AG09319 (cell line): ENCODE measurements around the gene PPM1A.
"Not testable (repeated sequence)": the region's sequence is repeated elsewhere in the genome, so short reads cannot be mapped to it uniquely, and the experiment has no call there.

Source experiments
- DNase-seq: peaks from one replicate; pipeline ENCODE4 v3.0.0-alpha.2; 2010; ENCODE audit warnings: low read depth; ENCODE audit errors: extremely low read depth
- TF ChIP-seq, protein P1 (sequence below): IDR thresholded peaks from 2 replicates; pipeline ENCODE4 v1.5.1; 2011; ENCODE audit warnings: low read depth, mild to moderate bottlenecking, inconsistent platforms, low read length, moderate library complexity

The PPM1A gene

DNA sequence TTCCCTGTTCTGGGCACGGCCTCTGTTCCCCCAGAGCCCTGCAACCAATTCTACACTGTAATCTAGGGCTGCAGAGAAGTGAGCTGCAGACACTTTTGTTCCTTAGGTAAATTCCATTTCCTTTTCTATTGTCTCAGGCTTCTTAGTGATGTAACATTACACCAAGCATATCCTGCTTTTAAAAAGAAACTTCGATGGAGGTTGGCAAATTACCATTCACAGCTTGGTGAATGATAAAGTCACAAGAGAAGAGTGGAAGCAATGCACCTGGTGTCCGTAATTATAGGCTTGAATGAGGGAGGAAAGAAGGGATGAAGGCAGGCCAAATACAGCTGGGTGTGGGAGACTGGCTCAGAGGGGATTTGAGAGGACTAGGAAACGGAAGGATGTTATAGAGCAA lies 68.6 kb downstream of the PPM1A start:
- TF ChIP-seq, protein P1, sequence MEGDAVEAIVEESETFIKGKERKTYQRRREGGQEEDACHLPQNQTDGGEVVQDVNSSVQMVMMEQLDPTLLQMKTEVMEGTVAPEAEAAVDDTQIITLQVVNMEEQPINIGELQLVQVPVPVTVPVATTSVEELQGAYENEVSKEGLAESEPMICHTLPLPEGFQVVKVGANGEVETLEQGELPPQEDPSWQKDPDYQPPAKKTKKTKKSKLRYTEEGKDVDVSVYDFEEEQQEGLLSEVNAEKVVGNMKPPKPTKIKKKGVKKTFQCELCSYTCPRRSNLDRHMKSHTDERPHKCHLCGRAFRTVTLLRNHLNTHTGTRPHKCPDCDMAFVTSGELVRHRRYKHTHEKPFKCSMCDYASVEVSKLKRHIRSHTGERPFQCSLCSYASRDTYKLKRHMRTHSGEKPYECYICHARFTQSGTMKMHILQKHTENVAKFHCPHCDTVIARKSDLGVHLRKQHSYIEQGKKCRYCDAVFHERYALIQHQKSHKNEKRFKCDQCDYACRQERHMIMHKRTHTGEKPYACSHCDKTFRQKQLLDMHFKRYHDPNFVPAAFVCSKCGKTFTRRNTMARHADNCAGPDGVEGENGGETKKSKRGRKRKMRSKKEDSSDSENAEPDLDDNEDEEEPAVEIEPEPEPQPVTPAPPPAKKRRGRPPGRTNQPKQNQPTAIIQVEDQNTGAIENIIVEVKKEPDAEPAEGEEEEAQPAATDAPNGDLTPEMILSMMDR: no peak
- no peak for DNase-seq

DNA sequence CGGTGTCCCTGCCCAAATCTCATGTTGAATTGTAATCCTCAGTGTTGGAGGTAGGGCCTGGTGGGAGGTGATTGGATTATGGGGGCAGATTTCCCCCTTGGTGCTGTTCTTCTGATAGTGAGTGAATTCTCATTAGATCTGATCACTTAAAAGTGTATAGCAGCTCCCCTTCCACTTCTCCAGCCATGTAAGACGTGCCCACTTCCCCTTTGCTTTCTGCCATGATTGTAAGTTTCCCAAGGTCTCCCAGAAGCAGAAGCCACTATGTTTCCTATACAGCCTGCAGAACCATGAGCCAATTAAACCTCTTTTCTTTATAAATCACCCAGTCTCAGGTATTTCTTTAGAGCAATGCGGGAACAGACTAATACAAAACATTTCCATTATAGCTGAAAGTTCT lies 71.8 kb downstream of the PPM1A start:
- DNase-seq: not testable (repeated sequence)

DNA sequence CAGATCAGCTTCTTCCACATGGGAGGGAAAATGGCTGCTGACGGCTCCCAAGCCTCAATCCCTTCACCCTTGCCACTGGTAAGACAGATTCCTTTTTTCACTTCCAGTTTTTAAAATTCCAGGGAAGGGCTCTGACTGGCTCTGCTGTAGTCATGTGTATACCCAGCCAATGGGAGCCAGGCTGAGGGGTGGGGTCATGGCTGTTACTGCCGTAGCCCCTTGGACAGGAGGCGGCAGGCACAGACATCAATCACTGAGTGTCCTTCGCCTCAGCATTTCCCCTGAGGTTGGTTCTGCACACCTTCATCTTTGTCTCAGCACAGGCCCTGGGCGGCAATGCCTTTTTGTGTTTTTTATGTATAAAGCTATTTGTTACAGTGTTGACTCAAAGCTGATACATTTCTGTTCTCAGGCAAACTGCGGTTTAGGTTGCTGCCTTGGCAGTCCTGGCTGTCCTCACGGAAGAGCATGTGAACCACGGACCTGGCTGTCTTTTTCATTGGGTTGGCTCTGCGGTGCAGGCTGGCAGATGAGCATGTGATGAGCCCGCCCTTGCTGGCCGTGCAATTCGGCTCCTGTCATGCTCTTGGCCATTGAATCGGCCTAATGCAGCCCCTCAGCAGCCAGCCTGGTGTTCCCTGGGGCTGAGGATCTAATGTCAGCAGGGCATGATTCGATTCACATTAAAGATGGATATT lies 74.3 kb downstream of the PPM1A start:
- TF ChIP-seq, protein P1: no peak
- no peak for DNase-seq

DNA sequence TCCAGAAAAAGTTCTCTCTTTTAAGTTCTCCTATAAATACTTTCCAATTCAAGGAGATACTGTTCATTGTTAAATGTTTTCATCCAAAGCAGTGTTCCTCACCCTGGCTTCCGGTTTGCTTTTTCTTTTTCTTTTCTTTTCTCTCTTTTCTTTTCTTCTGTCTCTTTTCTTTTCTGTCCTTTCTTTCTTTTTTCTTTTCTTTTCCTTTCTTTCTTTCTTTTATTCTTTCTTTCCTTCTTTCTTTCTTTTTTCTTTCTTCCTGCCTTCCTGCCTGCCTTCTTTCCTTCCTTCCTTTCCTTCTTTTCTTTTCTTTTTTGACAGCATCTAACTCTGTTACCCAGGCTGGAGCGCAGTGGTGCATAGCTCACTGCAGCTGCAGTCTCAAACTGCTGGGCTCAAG lies 75.8 kb downstream of the PPM1A start:
- no peak for DNase-seq
- TF ChIP-seq, protein P1: no peak

DNA sequence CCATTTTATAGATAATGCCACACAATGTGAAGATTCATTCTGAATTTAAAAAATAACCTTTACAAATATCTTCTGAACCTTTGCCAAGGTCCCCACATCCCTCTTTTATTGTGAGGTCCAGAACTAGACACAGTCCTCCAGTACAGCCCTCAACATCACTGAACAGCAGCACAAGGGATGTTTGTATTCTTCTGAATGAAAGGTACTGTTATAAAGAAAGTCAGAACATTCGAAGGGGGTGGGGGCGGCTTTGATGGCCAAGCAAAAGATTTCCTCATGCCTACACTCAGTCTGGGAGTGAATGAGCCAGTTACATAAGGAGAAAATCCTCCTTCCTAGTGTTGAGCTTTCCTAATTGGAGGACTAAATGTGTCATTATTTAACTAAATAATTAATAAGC lies 77.3 kb downstream of the PPM1A start:
- TF ChIP-seq, protein P1: no peak
- DNase-seq: no peak

DNA sequence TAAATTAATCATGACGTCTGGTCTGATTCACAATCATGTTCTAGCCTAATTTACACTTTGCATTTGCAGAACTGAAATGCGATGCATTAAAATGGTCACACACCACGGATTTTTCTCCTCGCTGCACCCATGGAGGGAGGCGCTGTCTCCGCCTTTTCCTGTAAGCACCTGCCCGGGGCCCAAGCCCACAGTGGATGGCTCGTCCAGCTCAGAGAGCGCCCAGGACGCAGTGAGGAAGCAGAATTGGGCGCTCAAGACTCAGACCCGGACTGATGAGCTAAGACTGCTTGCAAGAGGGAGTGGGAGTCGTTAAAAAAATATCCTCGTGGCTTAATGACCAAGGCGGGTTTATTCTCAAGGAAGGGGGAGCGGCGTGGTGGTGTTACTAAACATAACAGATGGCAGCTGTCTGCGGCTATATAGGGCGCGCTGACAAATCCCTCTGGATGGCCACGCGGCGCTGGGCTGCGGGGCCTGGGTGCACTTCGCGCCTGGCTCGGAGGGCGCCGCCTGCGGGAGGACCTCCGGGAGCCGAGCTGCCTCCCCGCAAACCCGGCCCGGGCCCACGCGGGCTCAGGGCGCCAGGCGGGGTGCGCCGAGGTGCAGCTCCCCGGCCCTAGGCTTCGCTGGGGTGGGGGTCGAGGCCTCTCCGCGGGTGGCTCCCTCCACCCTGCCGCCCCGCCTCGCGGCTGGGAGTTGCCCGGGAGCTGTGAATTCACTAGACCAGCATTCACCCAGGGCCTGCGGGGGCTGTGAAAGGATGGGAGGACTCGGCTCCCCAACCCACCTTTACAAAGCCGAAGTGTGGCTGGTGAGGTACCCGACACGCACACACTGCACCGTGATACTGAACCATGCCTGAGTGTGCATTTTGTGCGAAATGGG lies 78.7 kb downstream of the PPM1A start:
- DNase-seq: no peak
- TF ChIP-seq, protein P1: no peak

DNA sequence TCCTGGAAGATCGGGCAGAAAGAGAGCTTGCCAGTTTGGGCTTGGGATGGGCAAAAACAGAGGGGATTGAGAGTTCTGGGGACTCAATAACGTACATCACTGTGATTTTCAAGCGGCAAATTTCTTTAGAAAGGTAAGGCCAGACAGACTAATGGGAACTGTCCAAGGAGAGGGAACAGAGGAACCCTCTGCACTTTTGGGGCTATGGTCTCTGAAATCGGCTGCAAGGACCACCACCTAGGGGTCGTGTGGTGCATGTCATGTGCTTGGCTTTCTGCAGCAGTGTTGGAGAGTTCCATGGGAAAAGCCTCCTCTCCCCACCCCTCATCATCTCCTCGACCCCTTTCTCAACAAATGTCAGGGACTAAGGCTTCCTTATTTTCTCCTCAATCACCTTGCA lies 79.6 kb downstream of the PPM1A start:
- TF ChIP-seq, protein P1: no peak
- no peak for DNase-seq

DNA sequence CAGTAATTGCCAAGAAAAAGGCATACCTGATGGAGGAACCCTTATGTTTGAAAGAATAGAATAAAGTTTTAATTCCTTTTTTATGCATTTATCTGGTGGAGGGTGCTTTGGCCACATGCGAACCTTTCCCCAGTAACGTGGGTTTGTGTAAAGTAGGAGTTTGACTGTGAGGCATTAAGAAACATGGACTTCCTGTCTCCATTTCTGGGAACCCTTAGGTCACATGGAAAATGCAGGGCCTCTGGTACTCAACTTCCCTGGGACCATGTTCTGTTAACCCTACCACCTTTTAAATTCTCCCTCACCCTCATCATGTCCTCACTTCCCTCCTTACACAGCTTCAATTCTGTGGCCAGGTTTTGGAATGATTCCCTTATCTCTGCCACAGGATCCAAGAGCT lies 80.3 kb downstream of the PPM1A start:
- TF ChIP-seq, protein P1: no peak
- DNase-seq: no peak
